Kidney glomerular epithelial cell (primary cell): ENCODE results near the gene UBAP1.
A peak's percentile ranks its signal among the peaks of the same experiment; 100 is the strongest.
"Not testable (repeated sequence)": the region's sequence is repeated elsewhere in the genome, so short reads cannot be mapped to it uniquely, and the experiment has no call there.

Experiments used
- DNase-seq: peaks from one replicate; lab custom pipeline; 2025; lab: John Stamatoyannopoulos, UW

The UBAP1 gene

GRCh38 chr9:34224349-34224748, 45.5 kb downstream of the UBAP1 start:
- no peak for DNase-seq

GRCh38 chr9:34226144-34226760, 47.4 kb downstream of the UBAP1 start:
- DNase-seq: not testable (repeated sequence)

DNA sequence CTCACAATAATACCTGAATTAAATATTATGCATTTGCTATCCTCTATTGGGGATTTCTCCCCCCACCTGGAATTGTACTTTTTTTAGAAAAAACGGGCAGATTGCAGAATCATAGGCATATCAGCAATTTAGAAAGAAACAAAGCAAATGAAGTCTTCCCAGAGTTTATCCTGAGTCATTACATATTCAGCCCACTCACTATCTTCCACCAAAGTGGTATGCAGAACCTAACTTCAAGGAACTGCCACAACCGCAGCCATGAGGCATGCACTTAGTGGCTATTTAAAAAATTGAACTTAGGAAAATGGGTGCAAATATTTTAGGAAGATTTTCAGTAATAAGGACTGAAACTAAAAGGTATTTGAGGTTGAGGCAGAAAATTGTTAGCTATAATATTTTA, 48.6 kb downstream of the UBAP1 start:
- DNase-seq: no peak

- no peak for DNase-seq
These were observed 51.7 kb downstream of the UBAP1 start for GRCh38 chr9:34230556-34230955.

DNA sequence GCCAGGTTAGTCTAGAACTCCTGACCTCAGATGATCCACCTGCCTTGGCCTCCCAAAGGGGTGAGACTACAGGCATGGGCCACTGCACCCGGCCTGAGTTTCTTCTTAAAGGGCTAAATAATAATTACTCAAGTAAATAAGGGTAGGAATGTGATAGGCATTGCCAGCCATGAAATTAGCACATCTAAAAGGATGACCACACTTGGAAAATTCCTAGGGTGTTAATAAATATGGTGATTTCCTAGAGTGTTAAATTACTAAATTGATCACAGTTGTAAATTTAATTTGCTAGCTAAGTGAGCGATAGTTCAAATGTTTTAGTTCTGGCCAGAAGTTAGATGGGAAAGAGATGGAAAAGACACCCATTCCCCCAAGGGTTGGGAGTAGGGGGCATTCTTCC, 53.4 kb downstream of the UBAP1 start:
- no peak for DNase-seq

GRCh38 chr9:34233672-34234071, 54.8 kb downstream of the UBAP1 start:
- DNase-seq: no peak

DNA sequence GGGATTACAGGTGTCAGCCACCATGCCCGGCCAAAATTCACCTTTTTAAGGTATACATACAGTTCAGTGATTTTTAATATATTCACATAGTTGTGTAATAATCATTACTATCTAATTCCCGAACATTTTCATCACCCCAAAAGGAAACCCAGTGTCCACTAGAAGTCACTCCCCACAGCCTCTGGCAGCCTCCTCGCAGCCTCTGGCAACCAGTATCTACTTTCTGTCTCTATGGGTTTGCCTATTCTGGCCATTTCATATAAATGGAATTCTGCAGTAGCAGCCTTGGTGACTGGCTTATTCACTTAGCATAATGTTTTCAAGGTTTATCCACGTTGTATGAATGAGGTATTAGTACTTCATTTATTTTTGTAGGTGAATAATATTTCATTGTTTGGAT, 59.0 kb downstream of the UBAP1 start:
- DNase-seq: no peak

DNA sequence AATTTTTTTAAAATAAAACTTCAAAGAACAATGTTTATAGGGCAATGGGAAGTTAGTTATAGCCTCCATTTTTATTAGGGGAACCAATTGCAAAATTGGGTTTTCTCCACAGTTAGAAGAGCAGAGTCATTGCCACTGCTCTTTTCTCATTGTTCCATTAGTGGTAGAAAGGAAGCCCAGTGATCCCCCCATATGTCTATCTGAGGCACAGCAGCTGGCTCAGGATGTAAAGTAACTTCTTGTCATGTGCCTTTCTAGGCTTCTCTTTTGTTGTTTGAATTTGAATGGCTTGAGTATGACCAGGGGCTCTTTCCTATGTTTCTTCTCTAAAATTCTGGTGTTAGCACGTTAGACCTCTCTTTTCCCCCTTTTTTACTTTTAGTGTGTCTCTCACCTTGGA, 61.2 kb downstream of the UBAP1 start:
- DNase-seq: no peak

GRCh38 chr9:34242830-34243229, 64.0 kb downstream of the UBAP1 start:
- DNase-seq: no peak

- not testable (repeated sequence) for DNase-seq
These were observed 66.4 kb downstream of the UBAP1 start for GRCh38 chr9:34245212-34245611.

GRCh38 chr9:34246453-34246852, 67.6 kb downstream of the UBAP1 start:
- DNase-seq: no peak

GRCh38 chr9:34247782-34248181, 68.9 kb downstream of the UBAP1 start:
- not testable (repeated sequence) for DNase-seq

DNA sequence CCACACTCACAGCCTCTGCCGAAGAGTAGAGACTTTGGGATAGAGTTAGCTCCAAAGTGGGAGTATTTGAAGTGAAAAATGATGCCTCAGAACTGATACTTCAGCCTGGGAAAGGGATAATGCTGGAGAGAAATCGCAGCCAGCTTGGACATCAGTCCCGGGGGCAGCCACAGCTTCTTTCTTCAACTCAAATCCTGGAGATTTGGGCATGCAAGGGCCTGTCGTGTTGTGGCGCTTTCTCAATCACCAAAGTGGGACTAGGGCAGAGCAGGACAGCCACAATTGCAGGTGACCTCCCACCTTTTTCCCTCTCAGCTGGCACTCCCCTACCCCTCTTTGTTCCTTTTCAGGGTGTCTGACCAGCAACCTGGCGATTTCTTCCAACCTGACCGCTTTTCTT, 70.4 kb downstream of the UBAP1 start:
- no peak for DNase-seq

DNA sequence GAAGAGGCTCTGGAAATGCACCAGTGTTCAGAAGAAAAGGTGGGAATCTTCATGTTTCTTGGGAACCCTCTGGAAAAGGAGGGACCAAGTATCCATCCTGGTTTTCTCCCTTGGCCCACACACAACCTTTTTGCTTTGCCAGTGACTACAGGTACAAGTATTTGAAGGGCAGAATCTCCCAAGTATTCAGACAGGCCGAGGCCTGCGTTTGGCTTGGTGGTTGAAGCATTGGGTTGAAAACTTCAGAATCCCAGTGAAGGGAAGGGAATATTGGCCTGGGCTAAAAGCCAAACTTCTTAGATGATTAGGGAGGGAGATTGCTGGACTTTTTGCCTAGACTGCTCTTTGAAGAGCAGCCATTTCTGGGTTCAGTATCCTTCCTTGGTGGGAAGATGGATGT, 71.9 kb downstream of the UBAP1 start:
- DNase-seq: no peak

GRCh38 chr9:34252016-34252415, 73.2 kb downstream of the UBAP1 start:
- DNase-seq: peak; percentile 50

DNA sequence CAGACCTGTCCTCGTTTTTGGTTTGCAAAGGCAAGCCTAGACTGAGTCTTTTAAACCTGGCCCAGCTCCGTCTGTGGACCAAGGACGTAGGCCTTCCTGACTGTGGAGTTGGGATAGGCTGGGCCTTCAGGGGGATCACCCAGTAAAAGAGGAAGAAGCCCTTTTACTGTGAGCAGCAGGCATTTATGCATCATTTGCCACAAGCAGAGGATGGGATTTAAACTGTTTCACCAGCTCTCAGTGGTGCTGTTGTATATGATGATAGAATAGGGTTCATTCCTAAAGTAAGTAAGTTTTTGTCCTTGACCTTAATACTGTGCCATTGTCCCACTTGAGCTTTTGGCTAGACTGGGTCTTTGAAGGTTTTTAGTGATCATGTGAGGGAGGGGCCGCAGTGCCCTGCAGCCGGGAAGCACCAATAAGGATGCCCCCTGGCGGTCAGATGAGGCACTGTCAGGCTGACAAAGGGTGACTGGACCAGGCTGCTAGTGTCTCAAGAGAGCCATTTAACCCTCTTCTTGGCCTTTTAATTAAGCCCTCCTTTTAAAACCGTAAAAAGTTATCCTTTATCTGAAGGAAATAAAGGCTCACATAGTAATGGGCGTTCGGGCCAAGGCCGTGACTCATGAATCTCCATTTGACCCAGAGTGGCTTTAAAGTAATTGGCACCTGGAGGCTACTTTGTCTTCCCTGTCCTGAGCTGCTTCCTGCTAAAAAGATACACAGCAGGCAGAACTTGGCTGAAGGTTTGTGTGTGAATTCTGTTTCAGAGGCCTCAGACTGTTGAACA, 74.0 kb downstream of the UBAP1 start:
- DNase-seq: peak; percentile 44

- DNase-seq: no peak
These were observed 74.6 kb downstream of the UBAP1 start for GRCh38 chr9:34253460-34253837.

GRCh38 chr9:34254141-34254913, 75.5 kb downstream of the UBAP1 start:
- DNase-seq: peak; percentile 21

DNA sequence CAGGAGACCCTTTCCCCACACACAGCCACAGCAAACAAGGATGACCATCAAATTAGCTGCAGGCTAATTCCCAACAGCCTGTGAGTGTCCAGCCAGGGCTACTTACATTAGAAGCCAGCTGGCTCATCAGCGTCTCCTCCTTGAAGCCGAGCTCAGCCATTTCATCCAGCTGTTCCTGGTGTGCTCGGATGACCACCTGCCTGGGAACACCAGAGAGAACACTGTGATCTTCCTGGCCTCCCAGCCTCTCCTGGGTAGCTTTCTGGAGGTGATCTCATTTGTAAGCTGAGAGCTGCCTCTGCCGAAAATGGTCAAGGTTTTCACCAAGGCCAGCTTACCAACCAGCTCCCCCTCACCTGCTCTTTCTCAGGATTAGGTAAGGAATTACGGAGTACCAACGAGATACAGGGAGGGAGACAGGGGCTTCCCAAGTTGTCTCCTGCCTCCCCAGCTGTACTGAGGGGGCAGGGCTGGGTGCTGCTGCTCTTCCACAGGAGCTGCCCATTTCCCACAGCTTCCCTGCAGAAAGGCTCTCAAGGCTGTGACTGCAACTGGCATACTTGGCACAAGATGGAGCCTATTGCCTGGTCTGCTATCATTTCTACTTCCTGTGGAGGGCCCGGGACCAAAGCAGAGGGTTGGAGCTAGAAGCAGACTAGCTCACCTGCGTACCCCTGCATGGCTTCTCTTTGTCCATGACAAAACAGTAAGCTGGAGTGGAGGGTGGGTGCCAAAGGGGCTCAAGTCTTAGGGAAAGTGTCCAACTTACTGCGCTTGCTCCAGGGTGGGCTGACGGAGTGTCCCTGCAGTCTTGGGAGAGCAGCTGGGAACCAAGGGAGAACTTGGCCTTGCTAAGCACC, 76.4 kb downstream of the UBAP1 start:
- no peak for DNase-seq

DNA sequence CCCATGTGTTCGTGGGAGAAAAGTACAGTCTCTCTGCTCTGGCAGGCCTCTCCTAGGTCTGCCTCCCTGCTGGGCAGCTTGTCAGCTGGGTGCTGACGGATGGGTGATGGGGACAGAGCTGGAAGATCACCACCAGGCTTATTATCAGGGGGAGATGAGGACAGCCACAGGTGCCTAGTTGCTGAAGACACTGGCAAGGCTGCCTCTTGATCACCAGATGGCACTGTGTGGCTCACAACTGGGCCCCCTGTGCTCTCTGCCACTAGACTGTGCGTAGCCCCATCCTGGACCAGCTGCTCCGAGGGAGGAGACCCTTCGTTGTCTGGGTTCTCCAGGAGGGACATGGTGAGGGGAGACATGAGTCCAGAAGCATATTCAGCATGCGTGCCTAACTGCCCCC, 77.3 kb downstream of the UBAP1 start:
- DNase-seq: no peak

- DNase-seq: no peak
These were observed 78.2 kb downstream of the UBAP1 start for GRCh38 chr9:34256987-34257585.

DNA sequence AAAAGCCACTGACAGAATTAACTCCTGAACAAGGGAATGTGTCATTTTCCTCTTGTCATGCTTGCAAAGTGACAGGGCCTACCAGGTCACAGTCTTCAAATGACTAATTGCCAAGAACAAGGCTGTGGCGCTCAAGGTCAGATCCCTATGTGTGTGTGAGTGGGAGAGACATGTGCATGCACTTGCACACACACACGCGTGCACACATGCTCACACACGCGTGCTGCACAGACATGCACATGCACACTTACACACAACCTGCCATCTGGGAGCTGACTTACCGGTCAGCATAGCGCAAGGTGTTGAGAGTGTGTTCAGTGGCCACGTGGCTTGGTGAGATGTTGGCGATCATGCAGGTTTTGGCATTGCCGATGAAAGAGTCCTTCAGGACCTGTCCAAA, 80.5 kb downstream of the UBAP1 start:
- no peak for DNase-seq
